DMS114 treated with DMSO at 0.1 percent for 48 hours (cell line): ENCODE results near the gene TFRC.
"Not testable (repeated sequence)": the region's sequence is repeated elsewhere in the genome, so short reads cannot be mapped to it uniquely, and the experiment has no call there.

Source experiments
- DNase-seq: peaks from one replicate; lab custom pipeline; 2025; ENCODE audit not compliant: unreplicated experiment; lab: John Stamatoyannopoulos, UW

The TFRC gene

DNA sequence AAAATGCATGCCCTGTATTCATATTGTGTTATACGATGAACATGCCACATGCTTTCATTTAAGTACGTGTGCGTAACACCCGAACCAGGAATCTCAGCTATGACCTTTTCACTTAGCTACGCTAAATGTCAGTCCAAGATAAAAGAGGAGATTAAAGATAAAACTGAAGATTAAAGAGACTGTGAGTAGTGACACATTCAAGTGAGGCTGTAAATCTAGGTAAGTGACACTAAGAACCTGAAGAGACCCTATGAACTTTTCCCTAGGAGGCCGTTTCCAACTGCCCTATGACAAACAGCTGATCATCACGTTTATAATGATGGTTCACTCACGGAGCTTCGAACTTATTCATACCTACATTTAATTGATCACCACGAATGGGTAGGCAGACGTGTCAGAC lies 32.2 kb downstream of the TFRC start:
- DNase-seq, result no peak

DNA sequence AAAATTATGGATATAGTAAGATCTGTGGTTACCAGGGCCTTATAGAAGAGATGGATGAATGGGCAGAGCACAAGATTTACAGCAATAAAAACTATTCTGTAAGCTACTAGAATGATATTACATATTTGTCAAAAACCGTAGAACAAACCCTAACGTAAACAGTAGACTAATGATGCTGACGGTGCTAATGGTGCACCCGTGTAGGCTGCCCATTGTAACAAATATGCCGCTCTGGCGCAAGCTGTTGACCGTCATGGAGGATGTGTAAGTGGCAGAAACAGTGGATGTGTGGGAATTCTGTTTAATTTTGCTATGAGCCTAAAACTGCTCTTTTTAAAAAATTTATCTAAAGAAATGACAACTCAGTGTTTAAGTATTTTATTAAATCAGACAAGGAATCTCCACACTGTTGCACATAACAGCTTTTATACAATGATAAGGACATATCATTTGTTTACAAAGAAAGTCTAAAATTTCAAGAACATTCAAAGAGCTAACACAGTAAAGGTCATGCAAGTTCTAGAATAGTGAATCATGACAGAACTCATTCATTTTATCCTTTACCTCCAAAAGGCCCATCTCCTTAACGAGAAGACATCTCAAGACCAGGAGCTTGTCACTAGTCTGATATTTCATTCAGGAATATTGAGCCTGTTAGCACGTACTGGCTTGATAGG lies 32.8 kb downstream of the TFRC start:
- no peak for DNase-seq

DNA sequence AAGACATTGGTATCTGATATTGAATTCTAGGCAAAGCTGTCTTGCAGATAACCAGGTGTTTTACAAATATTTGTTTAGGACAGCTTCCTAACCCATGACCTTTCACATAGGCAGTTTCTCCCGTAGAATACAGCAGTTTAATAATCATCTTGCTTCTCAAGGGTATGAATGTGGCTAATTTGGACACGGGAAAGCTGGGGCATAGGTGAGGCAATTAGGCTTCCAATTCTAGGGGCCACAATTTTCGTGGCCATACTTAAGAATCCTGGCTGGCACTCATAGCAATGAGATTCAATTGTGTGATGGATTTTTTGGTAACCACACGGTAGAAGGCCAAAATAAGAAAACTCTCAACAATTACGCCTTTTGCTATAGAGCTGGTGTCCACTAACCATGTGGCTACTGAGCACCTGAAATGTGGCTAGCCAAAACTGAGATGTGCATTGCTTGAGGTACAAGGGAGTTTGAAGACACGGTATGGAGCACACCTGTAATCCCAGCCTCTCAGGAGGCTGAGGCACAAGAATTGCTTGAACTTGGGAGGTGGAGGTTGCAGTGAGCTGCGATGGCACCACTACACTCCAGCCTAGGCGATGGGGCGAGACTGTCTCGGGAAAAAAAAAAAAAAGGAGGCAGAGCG lies 34.4 kb downstream of the TFRC start:
- DNase-seq, result no peak

DNA sequence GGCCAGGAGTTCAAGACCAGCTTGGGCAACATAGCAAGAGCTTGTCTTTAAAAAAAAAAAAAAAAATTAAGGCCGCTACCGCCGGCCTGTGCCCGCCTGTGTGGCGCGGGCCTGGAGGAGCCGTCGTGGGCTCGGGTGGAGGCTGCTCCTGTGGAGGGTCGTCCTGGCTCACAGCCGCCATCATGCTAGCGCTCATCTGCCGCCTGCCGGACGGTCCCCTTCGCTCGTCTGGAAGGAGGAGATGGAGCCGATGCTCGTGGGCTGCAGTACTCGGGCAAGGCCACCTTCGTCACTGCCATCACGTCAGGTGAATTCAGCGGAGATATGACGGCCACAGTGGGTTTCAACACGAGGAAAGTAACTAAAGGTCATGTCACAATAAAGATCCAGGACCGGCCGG lies 37.4 kb downstream of the TFRC start:
- no peak for DNase-seq

DNA sequence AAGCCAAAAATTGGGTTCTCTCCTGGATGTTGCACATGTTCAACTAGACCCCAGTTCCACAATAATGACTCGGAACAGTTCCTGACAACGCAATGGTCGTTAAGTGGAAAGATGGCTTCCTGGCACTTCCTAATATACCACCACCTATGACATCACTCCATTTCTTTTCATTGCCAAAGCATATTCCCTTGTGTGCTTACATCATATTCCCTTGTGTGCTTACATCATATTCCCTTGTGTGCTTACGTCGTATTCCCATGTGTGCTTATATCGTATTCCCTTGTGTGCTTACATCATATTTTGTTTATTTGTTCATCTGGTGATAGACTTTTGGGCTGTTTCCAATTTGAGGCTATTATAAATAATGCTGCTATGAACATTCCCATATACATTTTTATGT lies 39.2 kb downstream of the TFRC start:
- no peak for DNase-seq

DNA sequence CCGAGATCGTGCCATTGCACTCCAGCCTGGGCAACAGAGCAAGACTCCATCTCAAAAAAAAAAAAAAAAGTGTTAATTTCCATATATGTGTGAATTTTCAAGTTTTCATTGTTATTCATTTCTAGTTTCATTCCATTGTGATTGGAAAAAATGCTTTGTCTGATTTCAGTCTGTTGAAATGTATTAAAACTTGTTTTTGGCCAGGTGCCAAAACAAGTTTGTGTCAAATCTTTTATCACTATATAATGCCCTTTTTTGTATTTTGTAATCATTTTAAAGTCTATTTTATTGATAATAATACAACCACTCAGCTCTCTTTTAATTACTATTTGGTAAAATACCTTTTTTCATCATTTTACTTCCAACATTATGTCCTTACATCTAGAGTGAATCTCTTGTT lies 42.5 kb downstream of the TFRC start:
- DNase-seq, result no peak

DNA sequence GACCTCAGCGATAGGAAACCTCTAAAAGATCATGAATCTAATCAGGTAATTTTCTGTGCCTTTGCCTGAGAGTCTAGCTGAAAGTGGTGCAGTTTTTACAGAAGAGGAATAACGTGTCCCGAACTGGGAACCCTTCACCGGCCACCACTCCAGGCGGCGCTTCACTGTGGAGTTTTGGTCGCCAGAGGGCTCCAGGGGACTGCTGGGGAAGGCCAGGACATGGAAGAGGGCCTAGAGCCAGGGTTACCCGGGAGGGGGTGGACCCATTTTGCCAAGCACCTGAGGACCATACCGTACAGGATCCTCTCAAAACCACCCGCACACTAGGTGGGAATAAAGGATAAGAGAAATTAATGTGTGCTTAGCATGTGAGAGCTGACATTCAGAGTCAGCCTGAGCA lies 55.8 kb downstream of the TFRC start:
- not testable (repeated sequence) for DNase-seq

DNA sequence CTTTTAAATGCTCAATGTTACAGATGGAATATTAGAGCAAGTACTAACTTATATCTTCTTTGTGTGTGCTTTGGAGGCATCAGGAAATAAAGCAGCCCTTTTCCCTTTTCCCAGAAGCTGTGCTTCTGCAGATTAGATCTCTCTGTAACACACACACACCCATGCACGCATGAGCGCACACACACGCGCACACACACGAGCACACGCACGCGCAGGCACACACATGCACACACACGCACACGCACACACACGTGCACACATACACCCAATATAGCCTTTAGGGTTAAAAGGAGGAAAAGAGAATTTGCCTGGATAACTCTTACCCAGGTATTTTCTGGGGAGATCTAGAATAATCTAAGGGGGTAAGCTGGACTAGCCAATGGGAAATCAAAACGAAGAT lies 56.9 kb downstream of the TFRC start:
- DNase-seq, result no peak

DNA sequence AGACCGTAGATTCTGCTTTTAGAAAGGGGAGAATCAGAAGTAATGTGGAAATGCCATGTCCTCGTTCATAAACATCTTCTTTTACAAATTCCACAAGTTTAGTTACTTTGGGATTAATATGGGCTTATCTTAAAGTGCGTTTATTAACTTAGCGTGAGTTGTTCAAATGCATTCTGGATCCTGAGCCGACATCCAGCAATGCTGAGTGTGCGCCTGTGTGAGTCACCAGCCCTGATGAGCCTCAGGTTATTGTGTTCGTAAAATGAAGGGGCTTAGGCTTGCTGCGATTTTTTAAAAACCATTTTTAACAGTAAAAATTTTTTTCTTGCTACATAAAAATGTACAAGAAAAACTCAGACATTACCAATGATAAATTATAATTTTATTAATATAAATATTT lies 57.9 kb downstream of the TFRC start:
- no peak for DNase-seq

DNA sequence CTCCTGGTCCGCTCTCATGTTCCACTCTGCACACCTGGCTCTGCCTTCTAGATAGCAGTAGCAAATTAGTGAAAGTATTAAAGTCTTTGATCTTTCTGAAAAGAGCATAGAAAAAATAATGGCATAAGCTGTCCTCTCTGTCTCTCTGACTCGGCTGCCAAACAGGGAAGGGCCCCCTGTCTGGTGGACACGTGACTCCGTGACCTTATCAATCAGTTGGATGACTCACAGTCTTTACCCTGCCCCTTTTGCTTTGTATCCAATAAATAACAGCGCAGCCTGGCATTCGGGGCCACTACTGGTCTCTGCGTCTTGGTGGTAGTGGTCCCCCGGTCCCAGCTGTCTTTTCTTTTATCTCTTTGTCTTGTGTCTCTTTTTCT lies 59.4 kb downstream of the TFRC start:
- DNase-seq, result not testable (repeated sequence)

DNA sequence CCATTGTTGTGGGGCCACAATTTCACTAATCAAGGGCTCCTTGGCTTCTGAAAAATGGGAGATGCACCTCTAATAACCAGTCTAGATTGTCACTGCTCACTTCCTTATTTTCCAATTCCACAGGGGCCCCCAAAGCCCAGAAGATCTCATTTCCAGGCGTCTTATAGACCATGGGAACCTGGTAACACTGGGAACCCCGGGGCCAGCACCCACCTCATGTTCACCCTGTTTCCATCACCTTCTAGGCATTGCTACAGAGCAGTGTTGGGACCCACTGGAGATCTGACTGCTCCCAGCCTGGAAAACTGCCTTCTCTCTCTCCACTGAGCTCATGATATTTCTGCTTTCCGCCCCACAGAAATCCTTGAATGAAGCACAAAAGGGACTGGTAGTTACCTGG lies 61.5 kb downstream of the TFRC start:
- DNase-seq, result no peak

DNA sequence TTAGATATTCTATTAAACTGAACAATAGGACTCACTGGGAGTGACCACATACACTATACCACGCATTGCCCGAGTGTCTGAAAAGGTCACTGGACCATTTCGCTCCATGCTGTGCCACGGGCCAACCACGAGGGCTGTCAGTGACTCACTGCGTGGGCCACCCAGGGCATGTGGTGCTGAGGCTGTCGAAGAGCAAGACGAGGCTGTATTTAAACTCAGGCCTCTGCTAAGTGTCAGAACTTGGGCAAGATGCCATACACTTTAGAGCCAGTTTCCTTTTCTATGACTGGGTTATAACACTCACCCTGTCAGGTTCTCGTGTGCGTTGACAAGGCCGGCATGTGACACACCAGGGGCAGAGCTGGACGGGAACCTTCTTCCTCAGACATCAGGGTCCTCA lies 62.3 kb downstream of the TFRC start:
- DNase-seq, result not testable (repeated sequence)

DNA sequence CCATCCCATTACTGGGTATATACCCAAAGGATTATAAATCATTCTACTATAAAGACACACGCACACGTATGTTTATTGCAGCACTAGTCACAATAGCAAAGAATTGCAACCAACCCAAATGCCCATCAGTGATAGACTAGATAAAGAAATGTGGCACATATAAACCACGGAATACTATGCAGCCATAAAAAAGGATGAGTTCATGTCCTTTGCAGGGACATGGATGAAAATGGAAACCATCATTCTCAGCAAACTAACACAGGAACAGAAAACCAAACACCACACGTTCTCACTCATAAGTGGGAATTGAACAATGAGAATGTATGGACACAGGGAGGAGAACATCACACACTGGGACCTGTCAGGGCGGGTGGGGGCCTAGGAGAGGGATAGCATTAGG lies 63.7 kb downstream of the TFRC start:
- DNase-seq, result not testable (repeated sequence)

DNA sequence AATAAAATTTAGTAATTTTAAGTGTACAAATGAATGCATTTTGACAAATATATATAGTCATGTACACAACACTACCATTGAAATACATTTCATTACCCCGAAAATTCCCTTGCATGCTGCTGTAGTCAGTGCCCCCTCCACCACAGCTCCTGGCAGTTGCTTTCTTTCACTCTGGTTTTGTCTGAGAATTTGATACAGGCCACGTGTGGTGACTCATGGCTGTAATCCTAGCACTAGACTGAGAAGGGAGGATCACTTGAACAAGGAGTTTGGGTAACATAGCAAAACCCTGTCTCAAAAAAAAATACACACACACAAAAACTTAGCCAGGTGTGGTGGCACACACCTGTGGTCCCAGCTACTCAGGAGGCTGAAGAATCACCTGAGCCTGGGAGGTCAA lies 65.4 kb downstream of the TFRC start:
- DNase-seq, result no peak

DNA sequence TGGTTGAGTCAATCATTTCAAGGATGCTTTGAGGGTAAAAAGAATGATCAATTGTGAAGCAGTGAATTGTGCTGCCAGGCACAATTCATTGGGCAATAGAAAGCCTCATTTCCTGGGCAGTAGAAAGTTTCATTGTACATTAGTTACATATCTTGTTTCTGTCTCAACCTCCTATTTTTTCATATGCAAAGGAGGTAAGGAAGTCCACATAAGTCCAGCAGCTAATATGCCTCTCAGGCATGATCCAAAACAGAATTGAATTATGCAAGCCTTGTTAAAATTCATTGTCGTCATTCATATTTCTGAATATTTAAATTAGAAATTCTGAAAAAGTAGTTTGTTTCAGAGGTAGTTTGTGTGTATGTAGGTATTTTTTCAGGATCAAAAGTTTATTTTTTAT lies 65.8 kb downstream of the TFRC start:
- no peak for DNase-seq

DNA sequence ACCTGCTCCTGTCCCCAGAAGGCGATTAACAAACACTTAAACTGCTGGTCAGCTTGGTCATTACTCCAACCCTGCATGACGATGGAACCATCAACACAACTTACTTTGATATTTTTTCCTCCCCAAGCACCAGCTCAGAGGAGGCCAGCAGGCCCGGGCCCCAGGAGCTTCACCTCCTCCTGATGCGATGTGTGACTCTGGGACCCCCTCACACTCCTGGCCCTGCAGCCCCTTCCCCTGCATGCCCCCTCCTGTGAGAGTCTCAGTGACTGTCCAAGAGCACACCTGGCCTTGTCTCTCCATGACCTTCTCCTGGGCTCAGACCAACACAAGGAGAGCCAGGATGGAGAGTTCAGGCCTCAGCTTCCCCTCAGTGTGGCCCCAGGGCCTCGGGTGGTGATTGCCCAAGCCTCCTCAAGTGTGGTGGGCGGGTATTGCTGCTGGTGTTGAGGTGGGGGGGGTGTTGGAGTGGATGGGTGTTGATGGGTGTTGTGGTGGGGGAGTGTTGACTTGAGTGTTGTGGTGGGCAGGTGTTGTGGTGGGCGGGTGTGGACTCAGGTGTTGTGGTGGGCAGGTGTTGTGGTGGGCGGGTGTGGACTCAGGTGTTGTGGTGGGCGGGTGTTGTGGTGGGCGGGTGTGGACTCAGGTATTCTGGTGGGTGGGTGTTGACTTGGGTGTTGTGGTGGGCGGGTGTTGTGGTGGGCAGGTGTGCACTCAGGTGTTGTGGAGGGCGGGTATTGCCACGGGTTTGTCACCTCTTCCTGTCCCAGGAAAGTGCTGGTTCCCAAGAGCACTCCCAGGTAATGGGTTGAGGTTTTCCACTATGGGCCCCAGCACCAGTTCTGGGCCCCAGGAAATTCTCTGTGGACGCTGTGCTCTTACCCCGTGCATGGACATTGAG lies 68.1 kb downstream of the TFRC start:
- no peak for DNase-seq

DNA sequence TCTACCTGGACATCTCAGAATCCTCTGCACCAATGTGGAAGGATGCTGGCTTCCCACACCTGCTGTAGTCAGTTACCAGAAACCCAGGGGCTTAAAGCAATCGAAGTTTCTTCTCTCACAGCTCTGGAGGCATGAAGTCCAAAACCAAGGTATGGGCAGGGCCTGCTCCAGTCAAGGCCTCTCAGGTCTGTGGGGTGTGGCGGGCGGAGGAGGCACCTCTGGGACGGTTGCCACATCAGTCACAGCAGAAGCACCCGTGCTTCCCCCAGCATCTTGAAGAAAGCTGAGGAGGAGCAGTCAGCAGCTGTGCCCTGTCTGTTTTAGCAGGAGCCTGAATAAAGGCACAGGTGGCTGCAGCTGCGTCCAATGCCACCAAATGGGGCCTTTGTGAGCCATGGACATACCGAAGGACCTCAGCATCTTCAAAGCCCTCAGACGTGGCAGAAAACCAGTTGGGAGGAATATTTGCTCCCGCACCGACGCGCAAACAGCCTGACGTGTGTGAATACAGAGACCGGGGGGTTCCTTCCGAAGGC lies 68.9 kb downstream of the TFRC start:
- DNase-seq, result no peak

DNA sequence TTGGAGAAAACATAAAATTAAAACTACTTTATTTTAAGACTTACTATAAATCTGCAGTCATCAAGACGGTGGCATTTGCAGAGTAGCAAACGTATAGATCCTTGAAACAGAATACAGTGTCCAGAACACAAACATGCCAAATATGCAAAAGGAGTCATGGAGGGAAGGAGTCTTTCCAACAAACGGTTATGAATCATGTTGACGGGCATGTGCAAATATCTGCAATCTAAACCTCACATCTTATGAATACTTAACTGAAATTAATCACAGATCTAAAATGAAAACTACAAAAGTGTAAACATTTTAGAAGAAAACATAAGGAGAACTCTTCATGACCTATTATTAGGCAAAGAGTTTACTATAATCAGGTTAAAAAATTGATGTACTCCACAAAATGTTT lies 69.4 kb downstream of the TFRC start:
- no peak for DNase-seq

DNA sequence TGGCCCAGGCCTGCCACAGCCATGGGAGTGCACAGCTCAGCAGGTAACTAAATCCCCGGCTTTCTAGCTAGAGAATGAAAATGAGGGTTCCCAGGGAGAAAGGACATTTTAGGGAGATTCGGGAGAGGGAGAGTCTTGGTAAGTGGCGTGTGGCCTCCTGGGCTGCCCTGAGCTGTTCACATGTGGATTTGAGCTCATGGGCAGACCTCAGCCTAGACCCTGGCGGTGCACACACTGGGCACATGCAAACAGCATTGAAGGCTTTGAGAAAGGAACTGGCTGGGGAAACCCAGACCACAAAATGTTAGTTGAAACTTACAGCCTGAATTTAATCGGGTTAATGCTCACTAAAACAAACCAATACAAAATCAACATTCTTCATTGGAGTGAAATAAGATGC lies 72.4 kb downstream of the TFRC start:
- no peak for DNase-seq

DNA sequence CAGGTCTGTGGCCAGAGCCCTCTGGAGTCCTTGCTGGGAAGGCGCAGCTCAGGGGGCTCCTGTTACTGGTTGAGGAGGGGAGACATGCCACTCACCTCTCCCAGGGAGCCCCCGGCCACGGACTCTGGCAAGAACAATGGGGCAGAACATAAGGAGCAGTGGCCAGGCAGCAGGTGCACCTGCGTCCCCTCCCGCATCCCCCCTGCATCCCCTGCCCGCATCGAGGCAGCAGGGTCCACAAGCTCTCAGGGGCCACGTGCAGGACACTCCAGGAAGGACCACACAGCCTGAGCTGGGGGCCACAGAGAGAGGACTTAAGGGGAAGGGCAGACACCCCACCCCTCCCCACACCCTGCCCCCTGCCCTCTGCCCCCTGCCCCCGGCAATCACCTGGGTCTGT lies 73.0 kb downstream of the TFRC start:
- no peak for DNase-seq

DNA sequence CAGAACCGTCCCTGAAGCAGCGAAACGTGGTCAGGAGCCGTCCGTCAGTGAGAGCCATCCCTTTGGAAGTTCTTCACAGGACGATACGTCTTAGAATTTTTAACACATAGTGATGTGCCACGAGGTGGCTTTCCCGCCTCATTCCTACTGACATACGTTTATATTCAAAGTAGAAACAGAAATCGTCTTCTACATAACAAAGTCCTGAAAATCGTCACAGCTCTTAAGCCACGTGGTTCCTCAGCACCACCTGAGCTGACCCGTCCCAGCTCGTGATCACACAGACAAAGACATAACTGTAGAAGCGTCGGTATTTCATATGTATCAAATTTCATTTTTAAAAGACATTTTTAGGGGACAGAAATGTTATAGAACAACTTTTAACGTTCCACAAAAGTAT lies 73.5 kb downstream of the TFRC start:
- DNase-seq, result no peak
